HepG2 (cell line): Measurements from ENCODE around the gene DCPS. TPM values are rescaled to one million over a fixed set of nuclear protein-coding genes. Genes with fewer than 3 reads are reported as not detected.

Experiments
- ATAC-seq: fragments of 200-7000 bp; cut with Tn5 transposase; 3 replicates; pipeline ENCODE4 v1.9.1; 2020; ENCODE audit warnings: mild to moderate bottlenecking, moderate library complexity
- BruUV-seq: library from RNA; stranded (reverse); fragments of 400-500 nt; replicated peaks from 2 replicates; lab custom pipeline; 2021; lab: Mats Ljungman, UMichigan
- CTCF ChIA-PET: fragments of 300-600 bp; formaldehyde crosslinking; extraction: SDS; loops from one replicate; lab custom pipeline; 2021; ENCODE audit warnings: low total read pairs, inconsistent platforms, low intra/inter-chr PET ratio; lab: Yijun Ruan, JAX
- POLR2A ChIA-PET: fragments of 350-600 bp; sonication (Branson Sonifier 250); formaldehyde crosslinking; loops from one replicate; lab custom pipeline; 2020; ENCODE audit warnings: antibody characterized with exemption, inconsistent platforms; lab: Yijun Ruan, JAX
- DNase-seq: peaks from one replicate; pipeline ENCODE4 v3.0.0-alpha.2; 2015; ENCODE audit warnings: low spot score
- FAIRE-seq: peaks from 3 replicates; lab custom pipeline; 2011; peaks lifted over from hg19 to GRCh38; lab: Jason Lieb, UNC
- H2AFZ ChIP-seq: one replicate; pipeline ENCODE4 v1.6.1; 2011; ENCODE audit warnings: low read length, inconsistent platforms
- H3K27ac ChIP-seq: fragments of 300-600 bp; 3 replicates; pipeline ENCODE4 v1.8.0; 2011; ENCODE audit warnings: mixed run types, mild to moderate bottlenecking, mixed read lengths, low read length, inconsistent platforms; ENCODE audit not compliant: insufficient read depth; ENCODE audit errors: extremely low read length
- H3K27me3 ChIP-seq, 2 experiments: fragments of 200-600 bp in 1 of 2; 2 replicates in 1 of 2; 3 replicates in 1 of 2; pipeline versions ENCODE4 v1.6.0 to v1.8.0; 2011; ENCODE audit warnings: low read length in 2 of 2, mild to moderate bottlenecking in 2 of 2, moderate library complexity in 2 of 2, inconsistent platforms in 1 of 2; ENCODE audit not compliant: insufficient read depth in 2 of 2, control insufficient read depth in 1 of 2
- H3K36me3 ChIP-seq, 2 experiments: fragments of 200-600 bp in 1 of 2; replicated peaks in 1 of 2; 2 replicates in 1 of 2; 3 replicates in 1 of 2; pipeline versions ENCODE4 v1.5.1 to v1.8.0; 2011; ENCODE audit warnings: low read length in 2 of 2, inconsistent platforms in 1 of 2; ENCODE audit not compliant: insufficient read depth in 2 of 2, control insufficient read depth in 1 of 2
- H3K4me1 ChIP-seq: 2 replicates; pipeline ENCODE4 v1.5.1; 2012; ENCODE audit warnings: low read length, inconsistent platforms; ENCODE audit not compliant: insufficient read depth
- H3K4me2 ChIP-seq: 2 replicates; pipeline ENCODE4 v1.6.0; 2011; ENCODE audit warnings: low read depth, low read length, inconsistent platforms
- H3K4me3 ChIP-seq, 3 experiments: fragments of 200-600 bp in 1 of 3; sonication (generic), shearing (Covaris generic) in 1 of 3; replicated peaks in 1 of 3; 2 replicates each; pipeline ENCODE4 v1.5.1; 2011 to 2016; ENCODE audit warnings: low read length in 3 of 3, inconsistent platforms in 2 of 3, low read depth in 2 of 3, mild to moderate bottlenecking in 2 of 3, control low read depth in 1 of 3, mixed read lengths in 1 of 3; ENCODE audit not compliant: insufficient read depth in 1 of 3
- H3K79me2 ChIP-seq: one replicate; pipeline ENCODE4 v1.6.1; 2011; ENCODE audit warnings: low read length, inconsistent platforms; ENCODE audit not compliant: insufficient read depth
- H3K9ac ChIP-seq: 2 replicates; pipeline ENCODE4 v1.6.0; 2011; ENCODE audit warnings: mild to moderate bottlenecking, low read depth, low read length, inconsistent platforms; ENCODE audit not compliant: insufficient read depth
- H3K9me3 ChIP-seq: 2 replicates; pipeline ENCODE4 v1.5.1; 2012; ENCODE audit warnings: mild to moderate bottlenecking, low read length
- H4K20me1 ChIP-seq: 2 replicates; pipeline ENCODE4 v1.6.0; 2011; ENCODE audit warnings: inconsistent platforms, mild to moderate bottlenecking, low read length, moderate library complexity; ENCODE audit not compliant: insufficient read depth
- HOXD1 ChIP-seq: sonication (generic); formaldehyde crosslinking; IDR thresholded peaks from 2 replicates; pipeline ENCODE4 v1.5.0; 2020; ENCODE audit warnings: missing genetic modification reagents
- NBN ChIP-seq: fragments of 450-650 bp; conservative IDR thresholded peaks from 2 replicates; pipeline ENCODE4 v1.6.1; 2017
- NFYC ChIP-seq: IDR thresholded peaks from 2 replicates; pipeline ENCODE4 v1.6.1; 2016; ENCODE audit warnings: missing genetic modification reagents, missing compliant biosample characterization
- RARG ChIP-seq: sonication (generic); formaldehyde crosslinking; IDR thresholded peaks from 2 replicates; pipeline ENCODE4 v1.4.0; 2020; ENCODE audit warnings: low read depth, mild to moderate bottlenecking, missing genetic modification reagents
- SMAD3 ChIP-seq: sonication (generic); formaldehyde crosslinking; IDR thresholded peaks from 2 replicates; pipeline ENCODE4 v1.4.0; 2020; ENCODE audit warnings: missing genetic modification reagents
- SNAPC2 ChIP-seq: sonication (generic); formaldehyde crosslinking; IDR thresholded peaks from 2 replicates; pipeline ENCODE4 v1.8.1; 2022; ENCODE audit warnings: mild to moderate bottlenecking, missing genetic modification reagents
- STAG1 ChIP-seq: sonication (generic); formaldehyde crosslinking; IDR thresholded peaks from 2 replicates; pipeline ENCODE4 v1.4.0; 2020; ENCODE audit warnings: missing genetic modification reagents
- ZFP82 ChIP-seq: sonication (generic); formaldehyde crosslinking; IDR thresholded peaks from 2 replicates; pipeline ENCODE4 v1.5.1; 2020; ENCODE audit warnings: mild to moderate bottlenecking, missing genetic modification reagents, borderline replicate concordance
- ZNF24 ChIP-seq: fragments of 450-650 bp; IDR thresholded peaks from 2 replicates; pipeline ENCODE4 v1.6.1; 2017; ENCODE audit warnings: antibody characterized with exemption, mild to moderate bottlenecking
- ZNF382 ChIP-seq: sonication (generic); formaldehyde crosslinking; IDR thresholded peaks from 2 replicates; pipeline ENCODE4 v1.5.0; 2020; ENCODE audit warnings: missing genetic modification reagents, mild to moderate bottlenecking, borderline replicate concordance
- ZNF652 ChIP-seq: IDR thresholded peaks from 2 replicates; pipeline ENCODE4 v1.6.1; 2016; ENCODE audit warnings: low read depth, borderline replicate concordance
- ZNF775 ChIP-seq: sonication (generic); formaldehyde crosslinking; IDR thresholded peaks from 2 replicates; pipeline ENCODE4 v1.4.0; 2020; ENCODE audit warnings: missing genetic modification reagents, mild to moderate bottlenecking, moderate library complexity, borderline replicate concordance
- ZNF891 ChIP-seq: sonication (generic); formaldehyde crosslinking; IDR thresholded peaks from 2 replicates; pipeline ENCODE4 v1.5.0; 2020; ENCODE audit warnings: mild to moderate bottlenecking, missing genetic modification reagents
- WGBS: methylation state at CpG from one replicate; pipeline ENCODE4 v1.1.6; 2017; ENCODE audit warnings: low lambda C conversion rate; 5-methylcytosine and 5-hydroxymethylcytosine counted together
- in situ Hi-C: cut with HindIII; loops from 2 replicates; pipeline ENCODE4 v1.10.0; 2017; ENCODE audit warnings: low pct_unique_long_range_greater_than_20kb; ENCODE audit not compliant: extremely low pct_ligation_motif_present
- intact Hi-C: fragments of 100-400 bp; cut with micrococcal nuclease; formaldehyde crosslinking; loops from one replicate; pipeline ENCODE4 v1.10.0; 2022; ENCODE audit not compliant: unreplicated experiment
- polyA plus RNA-seq, 8 experiments: library from polyadenylated mRNA; depleted of rRNA in 3 of 8; stranded (reverse) in 7 of 8; unstranded in 1 of 8; fragments of >200 nt; fragmentation: Illumina TruSeq in 4 of 8; extraction: Trizol in 4 of 8; gene quantifications; 2 replicates each; pipeline versions ENCODE4 v1.2.1 to v1.2.3, GENCODE V29; 2011 to 2016; ENCODE audit warnings: low read depth in 4 of 8, missing spikeins in 1 of 8, mixed read lengths in 1 of 8; ENCODE audit not compliant: insufficient read depth in 1 of 8
- total RNA-seq, 5 experiments: library from RNA; depleted of rRNA; stranded (reverse); fragments of >200 nt; fragmentation: Illumina TruSeq; extraction: Trizol; gene quantifications; 2 replicates each; pipeline ENCODE4 v1.2.3, GENCODE V29; 2016; ENCODE audit warnings: low read depth in 1 of 5
- TF ChIP-seq, protein P1 (sequence below): sonication (generic); formaldehyde crosslinking; IDR thresholded peaks from 2 replicates; pipeline ENCODE4 v1.5.0; 2020; ENCODE audit warnings: mild to moderate bottlenecking, missing genetic modification reagents, moderate library complexity
- TF ChIP-seq, protein P2 (sequence below): sonication (generic); formaldehyde crosslinking; IDR thresholded peaks from 2 replicates; pipeline ENCODE4 v1.8.1; 2023; ENCODE audit warnings: mild to moderate bottlenecking, inconsistent platforms, moderate library complexity, missing genetic modification reagents, borderline replicate concordance

DCPS gene
- total and polyA plus RNA-seq, 2 of the 13 experiments (the other 11 are each of a cell fraction or from before 2014, with no cell fraction given): 21.9 to 22.5 TPM

DNA sequence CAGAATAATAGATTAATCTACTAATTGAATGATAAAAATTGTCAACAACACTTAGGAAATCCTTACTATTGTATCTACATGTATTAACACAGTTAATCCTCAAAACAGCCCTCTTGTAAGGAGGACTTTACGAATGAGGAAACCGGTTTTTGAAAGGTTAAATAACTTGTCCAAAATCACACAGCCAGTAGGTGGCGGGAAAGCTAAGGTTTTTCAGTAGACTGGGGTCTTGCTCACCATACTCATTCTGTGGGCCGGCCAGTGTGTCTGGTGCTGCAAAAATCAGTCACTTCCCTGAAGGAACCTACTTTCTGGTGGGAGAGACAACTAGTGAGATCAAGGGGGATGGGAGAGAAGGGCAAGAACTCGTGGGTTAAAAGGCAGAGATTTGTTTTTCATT lies 3.8 kb downstream of the DCPS start:
- in situ Hi-C loops: loop anchor here (10.0 kb wide), 1 partner anchor 167 kb away; no protein-coding TSS in a partner anchor
- no peak overlapping the region for H2AFZ ChIP-seq
- H3K79me2 ChIP-seq: no peaks in the 10 kb centered on the region
- POLR2A ChIA-PET: no interaction called here
- no peaks in the 10 kb centered on the region for H4K20me1 ChIP-seq
- H3K9ac ChIP-seq: no peak overlapping the region
- DNase-seq: peak; percentile 35
- H3K4me2 ChIP-seq: no peak overlapping the region
- no peak overlapping the region for H3K4me3 ChIP-seq
- CTCF ChIA-PET: no interaction called here
- H3K36me3 ChIP-seq: peaks cover 0 to 17% of the 10 kb centered on the region in 2 experiments; a peak in 3 of 5 replicates
- TF ChIP-seq HOXD1 (CRISPR knock-in tag) (no peak), ZNF652 (CRISPR knock-in tag) (peak; percentile 77), ZNF891 (CRISPR knock-in tag) (no peak), NBN (no peak), STAG1 (peak; percentile 53), ZFP82 (CRISPR knock-in tag) (no peak)
- TF ChIP-seq, protein P1, sequence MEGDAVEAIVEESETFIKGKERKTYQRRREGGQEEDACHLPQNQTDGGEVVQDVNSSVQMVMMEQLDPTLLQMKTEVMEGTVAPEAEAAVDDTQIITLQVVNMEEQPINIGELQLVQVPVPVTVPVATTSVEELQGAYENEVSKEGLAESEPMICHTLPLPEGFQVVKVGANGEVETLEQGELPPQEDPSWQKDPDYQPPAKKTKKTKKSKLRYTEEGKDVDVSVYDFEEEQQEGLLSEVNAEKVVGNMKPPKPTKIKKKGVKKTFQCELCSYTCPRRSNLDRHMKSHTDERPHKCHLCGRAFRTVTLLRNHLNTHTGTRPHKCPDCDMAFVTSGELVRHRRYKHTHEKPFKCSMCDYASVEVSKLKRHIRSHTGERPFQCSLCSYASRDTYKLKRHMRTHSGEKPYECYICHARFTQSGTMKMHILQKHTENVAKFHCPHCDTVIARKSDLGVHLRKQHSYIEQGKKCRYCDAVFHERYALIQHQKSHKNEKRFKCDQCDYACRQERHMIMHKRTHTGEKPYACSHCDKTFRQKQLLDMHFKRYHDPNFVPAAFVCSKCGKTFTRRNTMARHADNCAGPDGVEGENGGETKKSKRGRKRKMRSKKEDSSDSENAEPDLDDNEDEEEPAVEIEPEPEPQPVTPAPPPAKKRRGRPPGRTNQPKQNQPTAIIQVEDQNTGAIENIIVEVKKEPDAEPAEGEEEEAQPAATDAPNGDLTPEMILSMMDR (CRISPR knock-in tag): peak; percentile 57
- no TSS peak for BruUV-seq
- intact Hi-C loops: no loop called here
- FAIRE-seq: no peak
- no peaks in the 10 kb centered on the region for H3K9me3 ChIP-seq
- H3K27ac ChIP-seq: no peak overlapping the region
- peaks cover 18% of the 10 kb centered on the region for H3K4me1 ChIP-seq
- H3K27me3 ChIP-seq: no peaks in the 10 kb centered on the region
- no peak for ATAC-seq
- 56% methylated on average over 5 of the region's 5 CpGs for WGBS

DNA sequence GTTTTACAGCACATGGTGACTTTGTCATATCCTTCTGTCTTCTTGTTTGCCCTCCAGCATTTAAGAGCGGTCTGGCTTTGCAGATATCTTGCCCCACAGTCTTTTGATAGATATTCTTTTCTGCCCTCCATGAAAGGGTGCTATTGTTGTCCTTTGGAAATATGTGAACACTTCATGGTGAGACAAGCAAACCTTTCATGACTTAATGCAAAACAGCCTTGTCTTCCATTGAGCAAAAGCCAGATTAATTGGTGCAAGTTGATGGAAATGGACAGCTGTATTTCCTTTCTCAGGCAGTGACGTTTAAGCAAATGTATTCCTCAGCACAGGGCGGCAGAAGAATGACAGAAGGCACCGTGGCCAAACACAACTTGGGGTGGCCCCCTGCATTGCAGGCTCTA lies 4.4 kb downstream of the DCPS start:
- 91% methylated on average over 4 of the region's 4 CpGs for WGBS
- intact Hi-C loops: no loop called here
- ChIA-PET CTCF (no interaction called here), POLR2A (no interaction called here)
- no TSS peak for BruUV-seq
- in situ Hi-C loops: loop anchor here (10.0 kb wide), 1 partner anchor 167 kb away; no protein-coding TSS in a partner anchor
- H3K27me3 ChIP-seq: no peaks in the 10 kb centered on the region
- H2AFZ ChIP-seq: no peak overlapping the region
- H3K79me2 ChIP-seq: no peaks in the 10 kb centered on the region
- no peak for FAIRE-seq
- H3K36me3 ChIP-seq: peaks cover 0 to 17% of the 10 kb centered on the region in 2 experiments; a peak in 3 of 5 replicates
- no peak overlapping the region for H3K27ac ChIP-seq
- DNase-seq: no peak
- H3K4me3 ChIP-seq: no peak overlapping the region
- ATAC-seq: no peak
- no peaks in the 10 kb centered on the region for H3K9me3 ChIP-seq
- H3K4me2 ChIP-seq: no peak overlapping the region
- peaks cover 12% of the 10 kb centered on the region for H3K4me1 ChIP-seq
- no peaks in the 10 kb centered on the region for H4K20me1 ChIP-seq
- no peak overlapping the region for H3K9ac ChIP-seq
- TF ChIP-seq ZNF382 (CRISPR knock-in tag) (no peak), NFYC (CRISPR knock-in tag) (no peak), SMAD3 (no peak), ZNF24 (no peak), SNAPC2 (no peak), ZNF775 (CRISPR knock-in tag) (no peak), RARG (no peak)
- TF ChIP-seq, protein P2, sequence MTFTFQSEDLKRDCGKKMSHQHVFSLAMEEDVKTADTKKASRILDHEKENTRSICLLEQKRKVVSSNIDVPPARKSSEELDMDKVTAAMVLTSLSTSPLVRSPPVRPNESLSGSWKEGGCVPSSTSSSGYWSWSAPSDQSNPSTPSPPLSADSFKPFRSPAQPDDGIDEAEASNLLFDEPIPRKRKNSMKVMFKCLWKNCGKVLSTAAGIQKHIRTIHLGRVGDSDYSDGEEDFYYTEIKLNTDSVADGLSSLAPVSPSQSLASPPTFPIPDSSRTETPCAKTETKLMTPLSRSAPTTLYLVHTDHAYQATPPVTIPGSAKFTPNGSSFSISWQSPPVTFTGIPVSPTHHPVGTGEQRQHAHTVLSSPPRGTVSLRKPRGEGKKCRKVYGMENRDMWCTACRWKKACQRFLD: no peak
